ELR (cell line): ENCODE results near the gene TTC22.

Experiments
- DNase-seq: peaks from one replicate; pipeline ENCODE4 v3.0.0-alpha.2; 2015; ENCODE audit warnings: low read depth

The TTC22 gene

GRCh38 chr1:54808443-54809207, 7.5 kb upstream of the TTC22 start:
- DNase-seq = no peak

- DNase-seq = no peak
Measured at GRCh38 chr1:54807756-54808155, 6.6 kb upstream of the TTC22 start.

GRCh38 chr1:54806931-54807611, 5.9 kb upstream of the TTC22 start:
- peak; percentile 73 for DNase-seq

GRCh38 chr1:54805981-54806381, 4.9 kb upstream of the TTC22 start:
- no peak for DNase-seq

- no peak for DNase-seq
Measured at GRCh38 chr1:54805466-54805865, 4.3 kb upstream of the TTC22 start.

GRCh38 chr1:54804471-54805132, 3.5 kb upstream of the TTC22 start:
- peak; percentile 62 for DNase-seq

GRCh38 chr1:54803761-54804470, 2.8 kb upstream of the TTC22 start:
- DNase-seq = peak; percentile 62

GRCh38 chr1:54800041-54800898, 853 bp downstream of the TTC22 start:
- DNase-seq = no peak

- peak; percentile 35 for DNase-seq
Measured at GRCh38 chr1:54798769-54799641, 2.1 kb downstream of the TTC22 start.

GRCh38 chr1:54798206-54798605, 2.9 kb downstream of the TTC22 start:
- no peak for DNase-seq

GRCh38 chr1:54796902-54797301, 4.2 kb downstream of the TTC22 start:
- no peak for DNase-seq

GRCh38 chr1:54795841-54796468, 5.2 kb downstream of the TTC22 start:
- DNase-seq = no peak

- peak; percentile 21 for DNase-seq
Measured at GRCh38 chr1:54795356-54795665, 5.8 kb downstream of the TTC22 start.

GRCh38 chr1:54794451-54795355, 6.4 kb downstream of the TTC22 start:
- DNase-seq = peak; percentile 54

GRCh38 chr1:54792686-54793282, 8.3 kb downstream of the TTC22 start:
- DNase-seq = no peak

- peak; percentile 46 for DNase-seq
Measured at GRCh38 chr1:54791880-54792522, 9.1 kb downstream of the TTC22 start.

GRCh38 chr1:54788459-54788858, 12.7 kb downstream of the TTC22 start:
- DNase-seq = no peak

- no peak for DNase-seq
Measured at GRCh38 chr1:54787604-54788003, 13.5 kb downstream of the TTC22 start.
